ENCODE measurements around the gene OGDH.
"Not testable (repeated sequence)": the region's sequence is repeated elsewhere in the genome, so short reads cannot be mapped to it uniquely, and the experiment has no call there.

Gene OGDH

DNA sequence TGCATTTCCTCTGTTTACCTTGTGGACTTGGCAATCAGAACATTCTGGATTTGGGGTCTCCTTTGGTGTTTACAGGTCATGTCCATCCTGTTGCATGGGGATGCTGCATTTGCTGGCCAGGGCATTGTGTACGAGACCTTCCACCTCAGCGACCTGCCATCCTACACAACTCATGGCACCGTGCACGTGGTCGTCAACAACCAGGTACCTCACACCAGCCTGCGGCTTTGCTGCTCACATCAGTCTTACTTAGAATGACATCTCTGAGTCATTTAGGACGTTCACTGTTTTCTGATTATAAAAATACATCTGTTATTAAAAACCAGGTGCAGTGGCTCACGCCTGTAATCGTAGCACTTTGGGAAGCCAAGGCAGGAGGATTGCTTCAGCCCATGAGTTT is 75.2 kb downstream of the OGDH start:
- peaks cover 31% of the 10 kb centered on the region for H3K36me3 ChIP-seq (ENCODE audit: control insufficient read depth, insufficient read depth, low read length, severe bottlenecking)
- no peaks in the 10 kb centered on the region for H3K9me3 ChIP-seq (ENCODE audit: control insufficient read depth, low read length)
- no peaks in the 10 kb centered on the region for H3K27me3 ChIP-seq (replicated peaks; ENCODE audit: control insufficient read depth, insufficient read depth, low read length)

DNA sequence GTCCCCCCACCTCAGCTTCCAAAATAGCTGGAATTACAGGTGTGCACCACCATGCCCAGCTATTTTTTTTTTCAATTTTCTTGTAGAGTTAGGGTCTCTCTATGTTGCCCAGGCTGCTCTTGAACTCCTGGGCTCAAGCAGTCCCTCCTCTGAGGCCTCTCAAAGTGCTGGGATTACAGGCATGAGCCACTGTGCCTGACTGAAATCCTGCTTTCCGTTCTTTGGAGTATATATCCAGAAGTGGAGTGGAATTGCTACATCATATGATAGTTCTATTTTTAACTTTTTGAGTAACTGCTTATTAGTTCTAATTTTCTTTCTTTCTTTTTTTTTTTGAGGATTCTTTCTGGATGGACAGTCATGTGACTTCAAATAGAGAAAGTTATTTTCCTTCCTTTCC is 79.3 kb downstream of the OGDH start:
- DNase-seq (ENCODE audit: low read depth) = no peak
- peaks cover 11% of the 10 kb centered on the region for H3K4me1 ChIP-seq (ENCODE audit: control insufficient read depth, insufficient read depth, low read length)
- H3K9ac ChIP-seq (ENCODE audit: low read length) = no peak overlapping the region
- no peaks in the 10 kb centered on the region for H3K27me3 ChIP-seq (replicated peaks; ENCODE audit: control insufficient read depth, insufficient read depth, low read length)
- no peaks in the 10 kb centered on the region for H3K9me3 ChIP-seq (ENCODE audit: control insufficient read depth, low read length)
- no peak overlapping the region for H3K4me3 ChIP-seq (ENCODE audit: low read length)
- peaks cover 31% of the 10 kb centered on the region for H3K36me3 ChIP-seq (ENCODE audit: control insufficient read depth, insufficient read depth, low read length, severe bottlenecking)

More for the DNA sequence above, 75.2 kb downstream of the OGDH start:
- Histone ChIP-seq H3K9ac (ENCODE audit: low read length) (no peak overlapping the region), H3K4me1 (ENCODE audit: control insufficient read depth, insufficient read depth, low read length) (peaks cover 36% of the 10 kb centered on the region), H3K4me3 (ENCODE audit: low read length) (no peak overlapping the region)
- no peak for DNase-seq (ENCODE audit: low read depth)

DNA sequence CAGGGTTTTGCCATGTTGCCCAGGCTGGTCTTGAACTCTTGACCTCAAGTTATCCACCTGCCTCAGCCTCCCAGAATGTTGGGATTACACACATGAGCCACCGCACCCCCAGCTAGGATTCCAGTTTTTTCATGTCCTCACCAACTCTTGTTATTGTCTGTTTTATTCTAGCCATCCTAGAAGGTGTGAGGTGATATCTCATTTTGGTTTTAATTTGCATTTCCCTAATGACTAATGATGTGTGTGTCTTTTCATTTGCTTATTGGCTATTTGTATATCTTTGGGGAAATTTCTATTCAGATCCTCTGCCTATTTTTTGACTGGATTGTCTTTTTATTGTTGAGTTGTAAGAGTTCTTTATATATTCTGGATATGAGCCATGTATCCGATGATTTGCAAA is 83.0 kb downstream of the OGDH start:
- Histone ChIP-seq H3K4me3 (ENCODE audit: low read length) (no peak overlapping the region), H3K27me3 (replicated peaks; ENCODE audit: control insufficient read depth, insufficient read depth, low read length) (no peaks in the 10 kb centered on the region), H3K36me3 (ENCODE audit: control insufficient read depth, insufficient read depth, low read length, severe bottlenecking) (peaks cover 18% of the 10 kb centered on the region), H3K4me1 (ENCODE audit: control insufficient read depth, insufficient read depth, low read length) (peaks cover 18% of the 10 kb centered on the region), H3K9me3 (ENCODE audit: control insufficient read depth, low read length) (no peaks in the 10 kb centered on the region), H3K9ac (ENCODE audit: low read length) (no peak overlapping the region)
- DNase-seq (ENCODE audit: low read depth) = no peak

DNA sequence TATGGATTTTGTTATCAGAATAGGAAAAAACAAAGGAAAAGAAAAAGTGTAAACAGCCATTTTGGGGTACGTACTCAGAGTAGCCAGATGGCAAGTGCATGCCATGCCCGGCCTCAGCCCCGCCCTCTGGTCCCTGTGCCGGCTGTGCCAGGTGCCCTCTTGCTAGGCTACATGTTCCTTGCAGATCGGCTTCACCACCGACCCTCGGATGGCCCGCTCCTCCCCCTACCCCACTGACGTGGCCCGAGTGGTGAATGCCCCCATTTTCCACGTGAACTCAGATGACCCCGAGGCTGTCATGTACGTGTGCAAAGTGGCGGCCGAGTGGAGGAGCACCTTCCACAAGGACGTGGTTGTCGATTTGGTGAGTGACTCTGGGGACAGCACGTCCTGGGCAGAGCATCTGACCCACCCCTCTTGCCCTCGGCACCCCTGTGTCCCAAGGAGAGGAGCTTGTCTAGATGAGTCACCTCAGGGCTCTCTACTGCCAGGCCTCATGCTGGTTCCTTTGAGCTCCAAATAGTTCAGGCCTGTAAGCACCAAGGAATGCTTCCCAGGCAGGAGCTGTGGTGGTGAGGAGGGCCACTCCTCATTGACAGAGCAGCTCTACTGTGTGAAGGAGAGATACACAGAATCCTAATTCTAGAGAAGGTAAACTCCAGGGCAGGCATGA is 87.3 kb downstream of the OGDH start:
- H3K9me3 ChIP-seq (ENCODE audit: control insufficient read depth, low read length) = no peaks in the 10 kb centered on the region
- peaks cover 50% of the 10 kb centered on the region for H3K36me3 ChIP-seq (ENCODE audit: control insufficient read depth, insufficient read depth, low read length, severe bottlenecking)
- H3K4me3 ChIP-seq (ENCODE audit: low read length) = no peak overlapping the region
- H3K4me1 ChIP-seq (ENCODE audit: control insufficient read depth, insufficient read depth, low read length) = peaks cover 7% of the 10 kb centered on the region
- H3K27me3 ChIP-seq (replicated peaks; ENCODE audit: control insufficient read depth, insufficient read depth, low read length) = no peaks in the 10 kb centered on the region
- peak; percentile 61 for DNase-seq (ENCODE audit: low read depth)
- H3K9ac ChIP-seq (ENCODE audit: low read length) = no peak overlapping the region

DNA sequence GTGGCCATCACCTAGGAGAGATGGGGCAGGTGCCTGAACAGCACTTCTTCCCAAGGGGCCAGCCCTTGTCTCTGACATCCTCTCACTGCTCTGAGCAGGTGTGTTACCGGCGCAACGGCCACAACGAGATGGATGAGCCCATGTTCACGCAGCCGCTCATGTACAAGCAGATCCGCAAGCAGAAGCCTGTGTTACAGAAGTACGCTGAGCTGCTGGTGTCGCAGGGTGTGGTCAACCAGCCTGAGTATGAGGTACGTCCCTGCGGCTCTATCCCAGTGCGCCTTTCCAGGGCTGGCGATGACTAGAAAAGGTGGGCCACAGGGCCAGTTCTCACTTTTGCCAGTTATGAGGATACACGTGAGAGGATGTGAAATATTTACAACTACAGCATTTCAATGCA is 87.9 kb downstream of the OGDH start:
- DNase-seq (ENCODE audit: low read depth) = no peak
- Histone ChIP-seq H3K9ac (ENCODE audit: low read length) (no peak overlapping the region), H3K4me3 (ENCODE audit: low read length) (no peak overlapping the region), H3K9me3 (ENCODE audit: control insufficient read depth, low read length) (no peaks in the 10 kb centered on the region), H3K27me3 (replicated peaks; ENCODE audit: control insufficient read depth, insufficient read depth, low read length) (no peaks in the 10 kb centered on the region), H3K36me3 (ENCODE audit: control insufficient read depth, insufficient read depth, low read length, severe bottlenecking) (peaks cover 50% of the 10 kb centered on the region), H3K4me1 (ENCODE audit: control insufficient read depth, insufficient read depth, low read length) (peaks cover 7% of the 10 kb centered on the region)

DNA sequence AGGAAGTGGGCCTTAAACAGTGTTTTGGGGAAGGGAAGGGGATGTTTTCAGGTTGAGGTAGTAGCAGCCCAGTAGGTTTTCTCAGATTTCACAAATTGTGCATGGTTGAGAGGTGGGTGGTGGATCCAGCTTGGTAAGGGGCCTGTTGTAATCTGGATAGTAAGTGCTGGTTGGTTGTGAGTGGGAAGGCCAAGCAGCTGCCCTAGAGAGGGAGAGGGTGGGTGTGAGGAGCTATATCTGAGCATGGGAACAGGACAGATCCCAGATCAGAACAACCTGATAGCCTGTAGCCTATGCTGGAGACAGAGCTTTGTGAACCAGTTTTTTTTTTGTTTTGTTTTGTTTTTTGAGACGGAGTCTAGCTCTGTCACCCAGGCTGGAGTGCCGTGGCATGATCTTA is 88.3 kb downstream of the OGDH start:
- H3K27me3 ChIP-seq (replicated peaks; ENCODE audit: control insufficient read depth, insufficient read depth, low read length) = no peaks in the 10 kb centered on the region
- no peaks in the 10 kb centered on the region for H3K9me3 ChIP-seq (ENCODE audit: control insufficient read depth, low read length)
- no peak overlapping the region for H3K9ac ChIP-seq (ENCODE audit: low read length)
- H3K36me3 ChIP-seq (ENCODE audit: control insufficient read depth, insufficient read depth, low read length, severe bottlenecking) = peaks cover 52% of the 10 kb centered on the region
- peaks cover 7% of the 10 kb centered on the region for H3K4me1 ChIP-seq (ENCODE audit: control insufficient read depth, insufficient read depth, low read length)
- DNase-seq (ENCODE audit: low read depth) = no peak
- no peak overlapping the region for H3K4me3 ChIP-seq (ENCODE audit: low read length)

DNA sequence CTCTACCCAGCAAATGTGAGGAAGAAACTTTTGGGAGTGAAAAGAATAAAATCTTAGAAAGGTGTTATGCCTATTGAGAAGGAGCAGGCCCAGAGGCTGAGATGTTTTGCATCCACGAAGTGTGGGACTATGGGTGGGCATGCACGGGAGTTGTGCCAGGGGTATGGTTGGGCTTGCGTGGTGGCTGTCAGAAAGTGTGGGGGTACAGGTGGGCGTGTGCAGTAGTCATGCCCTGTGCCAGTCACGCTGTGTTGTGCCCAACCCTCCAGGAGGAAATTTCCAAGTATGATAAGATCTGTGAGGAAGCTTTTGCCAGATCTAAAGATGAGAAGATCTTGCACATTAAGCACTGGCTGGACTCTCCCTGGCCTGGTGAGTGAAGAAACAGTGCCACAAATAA is 89.3 kb downstream of the OGDH start:
- no peak for DNase-seq (ENCODE audit: low read depth)
- Histone ChIP-seq H3K27me3 (replicated peaks; ENCODE audit: control insufficient read depth, insufficient read depth, low read length) (no peaks in the 10 kb centered on the region), H3K36me3 (ENCODE audit: control insufficient read depth, insufficient read depth, low read length, severe bottlenecking) (peaks cover 51% of the 10 kb centered on the region), H3K9me3 (ENCODE audit: control insufficient read depth, low read length) (no peaks in the 10 kb centered on the region), H3K4me1 (ENCODE audit: control insufficient read depth, insufficient read depth, low read length) (peaks cover 7% of the 10 kb centered on the region), H3K9ac (ENCODE audit: low read length) (no peak overlapping the region), H3K4me3 (ENCODE audit: low read length) (no peak overlapping the region)

DNA sequence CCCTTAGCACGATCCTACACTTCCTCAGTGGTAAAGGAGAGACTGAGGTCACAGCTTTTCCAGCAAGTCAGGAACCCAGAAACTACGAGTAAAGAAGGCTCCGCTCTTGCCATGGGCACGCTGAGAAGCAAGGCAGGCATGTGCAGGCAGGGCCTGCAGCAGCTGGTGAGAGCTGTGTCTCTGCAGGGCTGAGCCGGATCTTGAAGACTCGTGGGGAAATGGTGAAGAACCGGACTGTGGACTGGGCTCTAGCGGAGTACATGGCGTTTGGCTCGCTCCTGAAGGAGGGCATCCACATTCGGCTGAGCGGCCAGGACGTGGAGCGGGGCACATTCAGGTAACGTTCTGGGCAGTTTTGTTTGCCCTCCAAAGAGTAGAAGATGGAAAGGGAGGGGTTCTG is 90.3 kb downstream of the OGDH start:
- H3K4me3 ChIP-seq (ENCODE audit: low read length) = no peak overlapping the region
- no peaks in the 10 kb centered on the region for H3K9me3 ChIP-seq (ENCODE audit: control insufficient read depth, low read length)
- H3K4me1 ChIP-seq (ENCODE audit: control insufficient read depth, insufficient read depth, low read length) = peaks cover 7% of the 10 kb centered on the region
- no peaks in the 10 kb centered on the region for H3K27me3 ChIP-seq (replicated peaks; ENCODE audit: control insufficient read depth, insufficient read depth, low read length)
- no peak for DNase-seq (ENCODE audit: low read depth)
- H3K36me3 ChIP-seq (ENCODE audit: control insufficient read depth, insufficient read depth, low read length, severe bottlenecking) = peaks cover 59% of the 10 kb centered on the region
- H3K9ac ChIP-seq (ENCODE audit: low read length) = no peak overlapping the region

DNA sequence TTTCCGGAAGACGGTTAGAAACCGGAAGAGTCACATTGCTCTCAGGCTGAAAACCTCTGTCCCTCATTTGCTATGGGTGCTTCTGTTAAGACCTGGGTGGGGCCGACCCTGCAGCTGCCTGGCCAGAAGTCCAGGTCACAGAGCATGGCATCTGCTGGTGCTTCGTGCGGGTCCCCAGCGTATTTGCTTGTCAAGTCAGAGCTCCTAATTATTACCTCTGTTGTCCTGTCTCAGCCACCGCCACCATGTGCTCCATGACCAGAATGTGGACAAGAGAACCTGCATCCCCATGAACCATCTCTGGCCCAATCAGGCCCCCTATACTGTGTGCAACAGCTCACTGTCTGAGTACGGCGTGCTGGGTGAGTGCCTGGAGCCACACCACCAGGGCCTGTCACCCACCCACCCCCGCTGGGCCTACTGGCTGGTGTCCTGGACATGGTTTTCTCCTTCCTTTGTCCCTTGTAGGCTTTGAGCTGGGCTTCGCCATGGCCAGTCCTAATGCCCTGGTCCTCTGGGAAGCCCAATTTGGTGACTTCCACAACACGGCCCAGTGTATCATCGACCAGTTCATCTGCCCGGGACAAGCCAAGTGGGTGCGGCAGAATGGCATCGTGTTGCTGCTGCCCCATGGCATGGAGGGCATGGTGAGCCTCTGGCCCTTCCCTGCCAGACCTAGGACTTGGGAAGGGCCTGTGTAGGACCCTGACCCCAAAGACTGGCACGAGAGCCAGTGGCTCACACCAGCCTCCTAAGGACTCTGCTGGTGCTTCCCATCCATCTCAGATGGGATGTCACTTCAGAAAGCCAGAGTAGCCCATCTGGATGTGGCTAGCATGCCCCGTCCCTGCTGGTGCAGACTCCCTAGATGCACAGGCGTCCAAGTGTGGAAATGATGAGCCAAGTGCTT is 91.0 kb downstream of the OGDH start:
- Histone ChIP-seq H3K27me3 (replicated peaks; ENCODE audit: control insufficient read depth, insufficient read depth, low read length) (no peaks in the 10 kb centered on the region), H3K9me3 (ENCODE audit: control insufficient read depth, low read length) (no peaks in the 10 kb centered on the region), H3K9ac (ENCODE audit: low read length) (no peak overlapping the region), H3K36me3 (ENCODE audit: control insufficient read depth, insufficient read depth, low read length, severe bottlenecking) (peaks cover 65% of the 10 kb centered on the region), H3K4me1 (ENCODE audit: control insufficient read depth, insufficient read depth, low read length) (peaks cover 7% of the 10 kb centered on the region), H3K4me3 (ENCODE audit: low read length) (no peak overlapping the region)
- no peak for DNase-seq (ENCODE audit: low read depth)

DNA sequence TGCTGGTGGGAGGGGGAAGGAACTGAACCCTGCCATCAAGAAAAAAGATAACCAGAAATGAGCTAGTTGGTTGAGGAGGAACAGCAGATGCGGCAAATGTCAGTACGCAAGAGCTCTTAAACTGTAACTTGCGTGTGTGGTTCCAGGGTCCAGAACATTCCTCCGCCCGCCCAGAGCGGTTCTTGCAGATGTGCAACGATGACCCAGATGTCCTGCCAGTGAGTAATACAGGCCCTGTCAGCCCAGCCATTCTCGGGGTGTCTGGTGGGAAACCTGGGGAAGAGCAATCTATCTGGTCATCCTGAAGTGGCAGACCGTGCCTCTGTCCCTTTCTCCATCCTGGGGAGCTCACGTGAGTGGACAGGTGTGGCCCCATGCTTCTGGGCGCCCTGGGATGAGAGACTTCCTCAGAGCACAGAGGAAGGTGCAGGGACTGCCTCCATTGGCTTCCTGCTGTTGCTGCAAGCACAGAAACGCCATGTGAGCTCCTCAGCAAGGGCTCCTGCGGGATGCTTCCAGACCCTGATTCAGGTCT is 91.7 kb downstream of the OGDH start:
- no peak for DNase-seq (ENCODE audit: low read depth)
- peaks cover 7% of the 10 kb centered on the region for H3K4me1 ChIP-seq (ENCODE audit: control insufficient read depth, insufficient read depth, low read length)
- no peaks in the 10 kb centered on the region for H3K27me3 ChIP-seq (replicated peaks; ENCODE audit: control insufficient read depth, insufficient read depth, low read length)
- H3K36me3 ChIP-seq (ENCODE audit: control insufficient read depth, insufficient read depth, low read length, severe bottlenecking) = peaks cover 69% of the 10 kb centered on the region
- no peak overlapping the region for H3K4me3 ChIP-seq (ENCODE audit: low read length)
- H3K9ac ChIP-seq (ENCODE audit: low read length) = no peak overlapping the region
- no peaks in the 10 kb centered on the region for H3K9me3 ChIP-seq (ENCODE audit: control insufficient read depth, low read length)

DNA sequence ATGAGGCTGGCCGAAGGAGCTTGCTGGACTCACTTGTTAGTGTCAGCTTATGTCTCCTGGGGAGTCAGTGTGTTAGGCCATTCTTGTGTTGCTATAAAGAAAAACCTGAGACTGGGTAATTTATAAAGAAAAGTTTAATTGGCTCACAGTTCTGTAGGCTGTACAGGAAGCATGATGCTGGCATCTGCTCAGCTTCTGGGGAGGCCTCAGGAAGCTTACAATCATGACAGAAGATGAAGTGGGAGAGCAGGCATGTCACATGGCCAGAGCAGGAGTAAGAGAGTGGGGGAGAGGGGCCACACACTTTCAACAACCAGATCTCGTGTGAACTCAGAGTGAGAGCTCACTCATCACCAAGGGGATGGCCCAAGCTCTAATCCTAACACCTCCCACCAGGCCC is 93.2 kb downstream of the OGDH start:
- not testable (repeated sequence) for H3K9me3 ChIP-seq (ENCODE audit: control insufficient read depth, low read length); H3K9ac ChIP-seq (ENCODE audit: low read length); H3K4me3 ChIP-seq (ENCODE audit: low read length); H3K4me1 ChIP-seq (ENCODE audit: control insufficient read depth, insufficient read depth, low read length); DNase-seq (ENCODE audit: low read depth); H3K27me3 ChIP-seq (replicated peaks; ENCODE audit: control insufficient read depth, insufficient read depth, low read length)
- H3K36me3 ChIP-seq (ENCODE audit: control insufficient read depth, insufficient read depth, low read length, severe bottlenecking) = peaks cover 60% of the 10 kb centered on the region
